Chondrocyte (in vitro differentiated cells): Measurements from ENCODE around the gene RAC2. TPM values are rescaled to one million over a fixed set of nuclear protein-coding genes. Genes with fewer than 3 reads are reported as not detected.
A peak's percentile ranks its signal among the peaks of the same experiment; 100 is the strongest.

ENCODE experiments used
- DNase-seq: peaks from one replicate; pipeline ENCODE4 v3.0.0; 2021; ENCODE audit warnings: mixed read lengths, low spot score
- H3K27ac Mint-ChIP-seq: one replicate; pipeline ENCODE4 v1.8.0; 2021; ENCODE audit warnings: mild to moderate bottlenecking, moderate library complexity, mixed read lengths; ENCODE audit not compliant: unreplicated experiment
- H3K27me3 Mint-ChIP-seq: 2 replicates; pipeline ENCODE4 v1.8.0; 2021; ENCODE audit warnings: low read depth, mixed read lengths
- H3K36me3 Mint-ChIP-seq: 2 replicates; pipeline ENCODE4 v1.8.0; 2021; ENCODE audit warnings: low read depth, mixed read lengths
- H3K4me1 Mint-ChIP-seq: 2 replicates; pipeline ENCODE4 v1.8.0; 2021; ENCODE audit warnings: low read depth, mild to moderate bottlenecking, mixed read lengths
- H3K4me3 Mint-ChIP-seq: one replicate; pipeline ENCODE4 v1.8.0; 2021; ENCODE audit warnings: mild to moderate bottlenecking, moderate library complexity, mixed read lengths; ENCODE audit not compliant: unreplicated experiment
- H3K9me3 Mint-ChIP-seq: 2 replicates; pipeline ENCODE4 v1.8.0; 2021; ENCODE audit warnings: low read depth, mixed read lengths
- CTCF ChIP-seq: fragments of 200-600 bp; sonication (generic); IDR thresholded peaks from 2 replicates; pipeline ENCODE4 v1.5.0; 2021; ENCODE audit warnings: antibody characterized with exemption, mild to moderate bottlenecking, moderate library complexity
- total RNA-seq: library from RNA; stranded (reverse); gene quantifications from 3 replicates; pipeline ENCODE4 v1.2.1, GENCODE V29; 2021

Gene RAC2
- total RNA-seq, 1 donor from 2014 or later, result 0.20 TPM

- Mint-ChIP-seq H3K4me3 (no peak overlapping the region), H3K4me1 (peaks cover 26% of the 10 kb centered on the region), H3K36me3 (no peaks in the 10 kb centered on the region), H3K27me3 (no peaks in the 10 kb centered on the region), H3K9me3 (no peaks in the 10 kb centered on the region), H3K27ac (no peak overlapping the region)
- no peak for DNase-seq
- no peak for TF ChIP-seq CTCF
These were observed 53.7 kb downstream of the RAC2 start for GRCh38 chr22:37190262-37190780.

- TF ChIP-seq CTCF, result no peak
- DNase-seq, result no peak
- no peaks in the 10 kb centered on the region for H3K27me3 Mint-ChIP-seq
- no peaks in the 10 kb centered on the region for H3K36me3 Mint-ChIP-seq
- H3K4me3 Mint-ChIP-seq, result no peak overlapping the region
- H3K27ac Mint-ChIP-seq, result no peak overlapping the region
- peaks cover 26% of the 10 kb centered on the region for H3K4me1 Mint-ChIP-seq
- H3K9me3 Mint-ChIP-seq, result no peaks in the 10 kb centered on the region
These were observed 55.1 kb downstream of the RAC2 start for GRCh38 chr22:37188901-37189466.

- Mint-ChIP-seq H3K4me3 (peak within 1 kb of the TSS; percentile 67), H3K9me3 (no peaks in the 10 kb centered on the region), H3K27ac (peak within 1 kb of the TSS; percentile 89), H3K36me3 (no peaks in the 10 kb centered on the region), H3K4me1 (peaks cover 26% of the 10 kb centered on the region), H3K27me3 (no peaks in the 10 kb centered on the region)
- no peak for TF ChIP-seq CTCF
- peak; percentile 64 for DNase-seq
These were observed 55.9 kb downstream of the RAC2 start, which contains the start of gene C1QTNF6 for GRCh38 chr22:37187891-37188761. C1QTNF6 (minus strand) TSS chr22:37188247; CDS start chr22:37188213, 34 bp downstream.

- Mint-ChIP-seq H3K27me3 (no peaks in the 10 kb centered on the region), H3K4me3 (peak overlapping the region; percentile 67), H3K27ac (peak overlapping the region; percentile 89), H3K9me3 (no peaks in the 10 kb centered on the region), H3K4me1 (peaks cover 26% of the 10 kb centered on the region), H3K36me3 (no peaks in the 10 kb centered on the region)
- no peak for TF ChIP-seq CTCF
- no peak for DNase-seq
These were observed 56.5 kb downstream of the RAC2 start for GRCh38 chr22:37187552-37187890.

- peak; percentile 36 for DNase-seq
- Mint-ChIP-seq H3K36me3 (no peaks in the 10 kb centered on the region), H3K27me3 (no peaks in the 10 kb centered on the region), H3K9me3 (no peaks in the 10 kb centered on the region), H3K4me3 (no peak overlapping the region), H3K4me1 (peaks cover 26% of the 10 kb centered on the region), H3K27ac (peak overlapping the region; percentile 89)
- TF ChIP-seq CTCF, result no peak
These were observed 57.0 kb downstream of the RAC2 start for GRCh38 chr22:37186997-37187522.
